Measurements from ENCODE around the gene ITFG1. TPM values are rescaled to one million over a fixed set of nuclear protein-coding genes. Genes with fewer than 3 reads are reported as not detected.

The ITFG1 gene
- total RNA-seq, 1 donor from 2014 or later = 71.3 TPM

GRCh38 chr16:47426806-47427205 is 34.1 kb downstream of the ITFG1 start:
- Histone ChIP-seq H3K4me3 (no peak overlapping the region), H3K36me3 (peaks cover 46% of the 10 kb centered on the region), H3K9me3 (replicated peaks) (no peaks in the 10 kb centered on the region), H3K27ac (replicated peaks) (no peak overlapping the region), H3K27me3 (ENCODE audit: low read depth) (no peaks in the 10 kb centered on the region), H3K4me1 (no peaks in the 10 kb centered on the region)
- no peak for DNase-seq
- intact Hi-C loops (cut with micrococcal nuclease) = no loop called here
- no peak for TF ChIP-seq CTCF (IDR thresholded peaks at IDR 0.05; ENCODE audit: borderline replicate concordance)

- H3K27me3 ChIP-seq (ENCODE audit: low read depth) = no peaks in the 10 kb centered on the region
- no peak for TF ChIP-seq CTCF (IDR thresholded peaks at IDR 0.05; ENCODE audit: borderline replicate concordance)
- no peaks in the 10 kb centered on the region for H3K4me1 ChIP-seq
- H3K27ac ChIP-seq (replicated peaks) = no peak overlapping the region
- intact Hi-C loops (cut with micrococcal nuclease) = no loop called here
- no peak for DNase-seq
- H3K9me3 ChIP-seq (replicated peaks) = no peaks in the 10 kb centered on the region
- peaks cover 60% of the 10 kb centered on the region for H3K36me3 ChIP-seq
- H3K4me3 ChIP-seq = no peak overlapping the region
Measured at GRCh38 chr16:47424846-47425245, 36.0 kb downstream of the ITFG1 start.

- DNase-seq = no peak
- Histone ChIP-seq H3K27ac (replicated peaks) (no peak overlapping the region), H3K4me3 (no peak overlapping the region), H3K4me1 (no peaks in the 10 kb centered on the region), H3K9me3 (replicated peaks) (no peaks in the 10 kb centered on the region), H3K27me3 (ENCODE audit: low read depth) (no peaks in the 10 kb centered on the region), H3K36me3 (peaks cover 19% of the 10 kb centered on the region)
- intact Hi-C loops (cut with micrococcal nuclease) = no loop called here
- TF ChIP-seq CTCF (IDR thresholded peaks at IDR 0.05; ENCODE audit: borderline replicate concordance) = no peak
Measured at GRCh38 chr16:47416869-47417268, 44.0 kb downstream of the ITFG1 start.

GRCh38 chr16:47413041-47413440 is 47.8 kb downstream of the ITFG1 start:
- Histone ChIP-seq H3K36me3 (peaks cover 10% of the 10 kb centered on the region), H3K4me3 (no peak overlapping the region), H3K27me3 (ENCODE audit: low read depth) (no peaks in the 10 kb centered on the region), H3K9me3 (replicated peaks) (no peaks in the 10 kb centered on the region), H3K4me1 (no peaks in the 10 kb centered on the region), H3K27ac (replicated peaks) (no peak overlapping the region)
- no peak for TF ChIP-seq CTCF (IDR thresholded peaks at IDR 0.05; ENCODE audit: borderline replicate concordance)
- DNase-seq = no peak
- intact Hi-C loops (cut with micrococcal nuclease) = no loop called here

GRCh38 chr16:47408491-47408890 is 52.4 kb downstream of the ITFG1 start:
- intact Hi-C loops (cut with micrococcal nuclease) = no loop called here
- no peaks in the 10 kb centered on the region for H3K9me3 ChIP-seq (replicated peaks)

More at GRCh38 chr16:47408491-47408890, 52.4 kb downstream of the ITFG1 start:
- no peak for TF ChIP-seq CTCF (IDR thresholded peaks at IDR 0.05; ENCODE audit: borderline replicate concordance)
- Histone ChIP-seq H3K36me3 (peaks cover 13% of the 10 kb centered on the region), H3K27ac (replicated peaks) (no peak overlapping the region), H3K27me3 (ENCODE audit: low read depth) (no peaks in the 10 kb centered on the region), H3K4me1 (no peaks in the 10 kb centered on the region), H3K4me3 (no peak overlapping the region)
- DNase-seq = no peak
